Measurements from ENCODE around the gene POMT2. TPM values are rescaled to one million over a fixed set of nuclear protein-coding genes. Genes with fewer than 3 reads are reported as not detected.

POMT2 gene
- total and polyA plus RNA-seq, 2 donors (not counting 1 experiment from before 2014, with no cell fraction given) = 9.6 to 11.0 TPM

GRCh38 chr14:77306851-77307496, 13.7 kb downstream of the POMT2 start:
- H3K9ac ChIP-seq (ENCODE audit: insufficient read depth, low read length) = no peak overlapping the region
- no peak overlapping the region for H3K4me2 ChIP-seq (ENCODE audit: extremely low read depth, insufficient read depth, low read length)
- H3K27me3 ChIP-seq (ENCODE audit: control insufficient read depth, insufficient read depth, low read length) = no peaks in the 10 kb centered on the region
- TF ChIP-seq EZH2 (IDR thresholded peaks at IDR 0.05; ENCODE audit: low read length, missing control alignments) (no peak), CTCF (conservative IDR thresholded peaks at IDR 0.05 in 1 of 2, IDR thresholded peaks at IDR 0.05 in 1 of 2; ENCODE audit: low read depth in 1 of 2, low read length in 2 of 2) (no peak)
- H3K27ac ChIP-seq (ENCODE audit: insufficient read depth, low read length) = no peak overlapping the region
- no peaks in the 10 kb centered on the region for H3K79me2 ChIP-seq (ENCODE audit: control insufficient read depth, insufficient read depth, low read length)
- DNase-seq (ENCODE audit: low read depth in 2 of 2) = peak in 1 of 2 donors; percentile 63
- no peaks in the 10 kb centered on the region for H3K9me3 ChIP-seq (ENCODE audit: control insufficient read depth, insufficient read depth, low read depth, low read length)
- H3K4me1 ChIP-seq (ENCODE audit: control insufficient read depth, extremely low read depth, insufficient read depth, low read length) = peaks cover 15% of the 10 kb centered on the region
- H3K4me3 ChIP-seq (replicated peaks in 1 of 4; ENCODE audit: control extremely low read depth in 1 of 4, insufficient read depth in 1 of 4, low read depth in 3 of 4, low read length in 4 of 4) = no peak overlapping the region
- no peak overlapping the region for H2AFZ ChIP-seq (ENCODE audit: low read length)
- no peaks in the 10 kb centered on the region for H4K20me1 ChIP-seq (ENCODE audit: control insufficient read depth, extremely low read depth, insufficient read depth, low read length)
- H3K36me3 ChIP-seq (ENCODE audit: control insufficient read depth, insufficient read depth, low read length) = no peaks in the 10 kb centered on the region

GRCh38 chr14:77306416-77306815, 14.3 kb downstream of the POMT2 start:
- Histone ChIP-seq H3K9me3 (ENCODE audit: control insufficient read depth, insufficient read depth, low read depth, low read length) (no peaks in the 10 kb centered on the region), H3K9ac (ENCODE audit: insufficient read depth, low read length) (no peak overlapping the region), H3K4me1 (ENCODE audit: control insufficient read depth, extremely low read depth, insufficient read depth, low read length) (peaks cover 15% of the 10 kb centered on the region), H3K4me2 (ENCODE audit: extremely low read depth, insufficient read depth, low read length) (no peak overlapping the region), H4K20me1 (ENCODE audit: control insufficient read depth, extremely low read depth, insufficient read depth, low read length) (no peaks in the 10 kb centered on the region), H2AFZ (ENCODE audit: low read length) (no peak overlapping the region), H3K36me3 (ENCODE audit: control insufficient read depth, insufficient read depth, low read length) (no peaks in the 10 kb centered on the region), H3K4me3 (replicated peaks in 1 of 4; ENCODE audit: control extremely low read depth in 1 of 4, insufficient read depth in 1 of 4, low read depth in 3 of 4, low read length in 4 of 4) (no peak overlapping the region), H3K27ac (ENCODE audit: insufficient read depth, low read length) (no peak overlapping the region), H3K27me3 (ENCODE audit: control insufficient read depth, insufficient read depth, low read length) (no peaks in the 10 kb centered on the region), H3K79me2 (ENCODE audit: control insufficient read depth, insufficient read depth, low read length) (no peaks in the 10 kb centered on the region)
- no peak for TF ChIP-seq CTCF (conservative IDR thresholded peaks at IDR 0.05 in 1 of 2, IDR thresholded peaks at IDR 0.05 in 1 of 2; ENCODE audit: low read depth in 1 of 2, low read length in 2 of 2)
- no peak for TF ChIP-seq EZH2 (IDR thresholded peaks at IDR 0.05; ENCODE audit: low read length, missing control alignments)
- peak in 1 of 2 donors; percentile 20 for DNase-seq (ENCODE audit: low read depth in 2 of 2)

- Histone ChIP-seq H2AFZ (ENCODE audit: low read length) (no peak overlapping the region), H3K9me3 (ENCODE audit: control insufficient read depth, insufficient read depth, low read depth, low read length) (no peaks in the 10 kb centered on the region), H3K27me3 (ENCODE audit: control insufficient read depth, insufficient read depth, low read length) (no peaks in the 10 kb centered on the region), H3K4me2 (ENCODE audit: extremely low read depth, insufficient read depth, low read length) (no peak overlapping the region), H4K20me1 (ENCODE audit: control insufficient read depth, extremely low read depth, insufficient read depth, low read length) (no peaks in the 10 kb centered on the region), H3K4me1 (ENCODE audit: control insufficient read depth, extremely low read depth, insufficient read depth, low read length) (peaks cover 15% of the 10 kb centered on the region), H3K9ac (ENCODE audit: insufficient read depth, low read length) (no peak overlapping the region), H3K79me2 (ENCODE audit: control insufficient read depth, insufficient read depth, low read length) (no peaks in the 10 kb centered on the region), H3K4me3 (replicated peaks in 1 of 4; ENCODE audit: control extremely low read depth in 1 of 4, insufficient read depth in 1 of 4, low read depth in 3 of 4, low read length in 4 of 4) (no peak overlapping the region), H3K27ac (ENCODE audit: insufficient read depth, low read length) (no peak overlapping the region), H3K36me3 (ENCODE audit: control insufficient read depth, insufficient read depth, low read length) (no peaks in the 10 kb centered on the region)
- TF ChIP-seq EZH2 (IDR thresholded peaks at IDR 0.05; ENCODE audit: low read length, missing control alignments) = no peak
- TF ChIP-seq CTCF (conservative IDR thresholded peaks at IDR 0.05 in 1 of 2, IDR thresholded peaks at IDR 0.05 in 1 of 2; ENCODE audit: low read depth in 1 of 2, low read length in 2 of 2) = no peak
- DNase-seq (ENCODE audit: low read depth in 2 of 2) = no peak
Measured at GRCh38 chr14:77305696-77306095, 15.0 kb downstream of the POMT2 start.
